ENCODE measurements around the gene C16orf90. TPM values are rescaled to one million over a fixed set of nuclear protein-coding genes. Genes with fewer than 3 reads are reported as not detected.

The C16orf90 gene
- total RNA-seq, 2 experiments from 2014 or later: not detected

DNA sequence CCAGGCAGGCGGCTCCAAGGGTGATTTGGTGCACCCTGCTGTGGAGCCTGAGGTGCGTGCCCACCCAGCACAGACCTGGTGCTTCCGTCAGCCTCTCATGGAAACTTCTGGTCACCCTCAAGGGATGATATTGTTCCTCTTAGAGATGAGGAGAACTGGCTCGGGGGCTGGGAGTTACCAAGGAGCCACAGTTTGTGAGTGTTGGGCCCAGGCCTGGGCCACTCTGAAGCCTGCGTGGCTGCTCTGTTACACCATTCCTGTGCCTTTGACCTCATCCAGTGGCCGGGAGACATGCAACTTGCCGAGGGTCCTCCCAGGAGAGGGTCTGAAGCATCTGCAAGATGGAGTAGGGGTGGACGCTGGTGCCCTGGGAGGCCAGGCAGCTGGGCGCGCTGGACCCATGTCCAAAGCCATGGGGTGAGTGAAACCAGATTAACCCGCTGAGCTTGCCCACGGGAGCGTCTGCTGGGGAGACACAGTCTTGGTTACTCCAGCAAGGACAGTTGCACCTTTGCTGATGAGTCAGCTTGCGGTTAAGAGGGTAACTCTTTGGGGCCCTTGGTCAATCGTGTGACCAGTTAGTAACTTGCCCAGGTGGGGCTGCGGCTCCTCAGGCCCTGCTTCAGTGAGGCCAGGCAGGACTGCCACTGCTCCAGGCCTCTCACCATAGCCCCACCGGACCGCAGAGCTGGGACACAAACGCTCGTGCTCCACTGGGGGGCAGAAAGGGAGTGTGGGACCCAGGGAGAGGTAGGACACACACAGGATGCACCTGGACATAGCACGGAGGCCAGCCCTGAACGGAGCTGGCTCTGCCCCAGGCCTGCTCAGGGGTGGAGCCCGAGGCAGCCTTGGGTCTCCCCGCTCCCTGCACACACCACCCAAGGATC is 7.5 kb downstream of the C16orf90 start:
- intact Hi-C loops (cut with micrococcal nuclease): no loop called here
- Mint-ChIP-seq H3K9me3 (no peaks in the 10 kb centered on the region), H3K4me3 (no peak overlapping the region), H3K27ac (no peak overlapping the region), H3K36me3 (ENCODE audit: low read depth) (peaks cover 16% of the 10 kb centered on the region), H3K4me1 (ENCODE audit: low read depth) (no peaks in the 10 kb centered on the region), H3K27me3 (ENCODE audit: low read depth) (no peaks in the 10 kb centered on the region)
- no peak for DNase-seq
- CTCF ChIA-PET: no interaction called here

GRCh38 chr16:3486506-3487215 is 8.6 kb downstream of the C16orf90 start:
- no peak for DNase-seq
- no peaks in the 10 kb centered on the region for H3K27me3 Mint-ChIP-seq (ENCODE audit: low read depth)
- H3K27ac Mint-ChIP-seq: no peak overlapping the region
- CTCF ChIA-PET: no interaction called here
- no peaks in the 10 kb centered on the region for H3K9me3 Mint-ChIP-seq
- no peak overlapping the region for H3K4me3 Mint-ChIP-seq
- intact Hi-C loops (cut with micrococcal nuclease): no loop called here
- H3K36me3 Mint-ChIP-seq (ENCODE audit: low read depth): peaks cover 21% of the 10 kb centered on the region
- no peaks in the 10 kb centered on the region for H3K4me1 Mint-ChIP-seq (ENCODE audit: low read depth)

GRCh38 chr16:3485821-3486505 is 9.3 kb downstream of the C16orf90 start:
- Mint-ChIP-seq H3K4me1 (ENCODE audit: low read depth) (no peaks in the 10 kb centered on the region), H3K36me3 (ENCODE audit: low read depth) (peaks cover 22% of the 10 kb centered on the region), H3K27me3 (ENCODE audit: low read depth) (no peaks in the 10 kb centered on the region), H3K4me3 (no peak overlapping the region), H3K9me3 (no peaks in the 10 kb centered on the region), H3K27ac (no peak overlapping the region)
- CTCF ChIA-PET: no interaction called here
- no peak for DNase-seq
- intact Hi-C loops (cut with micrococcal nuclease): no loop called here

- Mint-ChIP-seq H3K9me3 (no peaks in the 10 kb centered on the region), H3K27ac (no peak overlapping the region), H3K4me3 (no peak overlapping the region), H3K27me3 (ENCODE audit: low read depth) (no peaks in the 10 kb centered on the region), H3K4me1 (ENCODE audit: low read depth) (no peaks in the 10 kb centered on the region), H3K36me3 (ENCODE audit: low read depth) (peaks cover 24% of the 10 kb centered on the region)
- DNase-seq: no peak
- intact Hi-C loops (cut with micrococcal nuclease): no loop called here
- CTCF ChIA-PET: no interaction called here
Measured at GRCh38 chr16:3485097-3485745, 10.1 kb downstream of the C16orf90 start.

DNA sequence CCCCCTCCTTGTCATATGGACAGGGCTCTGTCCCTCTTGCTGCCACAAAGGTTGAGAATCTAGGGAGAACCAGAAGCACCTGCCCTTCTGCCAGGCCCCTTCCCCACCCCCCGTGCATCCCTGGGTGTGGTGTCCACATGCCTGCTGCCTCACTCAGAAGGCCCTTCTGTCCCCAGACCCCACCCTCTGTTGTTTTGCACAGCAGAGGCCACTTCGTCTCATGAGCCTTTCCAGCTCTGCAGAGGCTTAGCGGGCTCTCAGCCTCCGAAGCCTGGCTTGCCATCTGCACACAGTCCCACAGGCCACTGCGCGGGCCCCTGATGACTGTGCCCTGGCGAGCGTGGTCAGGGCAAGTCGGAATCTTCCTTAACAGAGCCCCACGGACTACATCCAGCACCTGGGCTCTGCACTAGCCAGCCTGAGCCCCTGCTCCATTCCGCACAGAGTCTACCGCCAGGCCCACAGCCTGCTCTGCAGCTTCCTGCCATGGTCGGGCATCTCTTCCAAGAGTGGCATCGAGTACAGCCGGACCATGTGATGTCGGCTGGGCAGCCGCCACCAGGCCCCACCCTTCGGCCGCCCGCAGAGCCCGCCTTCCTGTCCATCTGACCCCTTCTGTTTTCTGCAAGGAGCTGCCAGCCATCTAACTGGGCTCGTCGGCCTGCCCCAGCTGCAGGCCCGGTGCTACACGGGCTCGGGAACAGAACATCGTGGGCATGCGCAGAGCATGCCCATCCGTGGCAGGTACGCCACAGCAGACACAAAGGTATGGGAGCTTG is 10.8 kb downstream of the C16orf90 start:
- Mint-ChIP-seq H3K4me1 (ENCODE audit: low read depth) (peaks cover 2% of the 10 kb centered on the region), H3K4me3 (no peak overlapping the region), H3K36me3 (ENCODE audit: low read depth) (peaks cover 24% of the 10 kb centered on the region), H3K27me3 (ENCODE audit: low read depth) (no peaks in the 10 kb centered on the region), H3K27ac (no peak overlapping the region), H3K9me3 (no peaks in the 10 kb centered on the region)
- intact Hi-C loops (cut with micrococcal nuclease): no loop called here
- CTCF ChIA-PET: no interaction called here
- DNase-seq: no peak

DNA sequence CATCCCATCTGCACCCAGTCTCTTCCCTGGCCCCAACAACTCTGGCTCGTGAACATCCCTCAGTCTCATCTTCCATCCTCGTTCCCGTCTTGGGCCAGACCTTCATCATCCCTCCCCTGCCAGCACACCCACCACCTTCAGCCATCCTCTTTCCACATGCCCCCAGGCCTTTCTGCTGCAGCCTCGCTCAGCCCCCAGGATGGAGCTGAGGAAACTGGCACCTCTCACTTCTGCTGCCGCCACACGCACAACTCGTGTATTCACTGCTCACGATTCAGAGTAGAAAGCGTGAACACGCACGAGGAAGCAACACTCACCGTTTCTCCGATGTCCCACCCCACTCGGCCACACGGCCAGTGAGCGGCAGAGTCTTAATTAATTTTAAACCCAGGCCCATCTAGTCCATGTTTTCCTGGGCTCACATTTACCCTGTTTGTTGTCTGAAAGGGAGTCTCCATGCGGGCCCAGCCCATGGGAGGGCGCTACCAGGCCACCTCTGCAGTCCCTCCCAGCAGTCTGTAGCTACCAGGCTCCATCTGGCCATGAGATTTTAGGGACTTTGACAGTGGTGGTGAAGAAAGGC is 12.5 kb downstream of the C16orf90 start:
- H3K4me1 Mint-ChIP-seq (ENCODE audit: low read depth): peaks cover 3% of the 10 kb centered on the region
- DNase-seq: no peak
- intact Hi-C loops (cut with micrococcal nuclease): no loop called here
- no peaks in the 10 kb centered on the region for H3K27me3 Mint-ChIP-seq (ENCODE audit: low read depth)
- peaks cover 27% of the 10 kb centered on the region for H3K36me3 Mint-ChIP-seq (ENCODE audit: low read depth)
- no peaks in the 10 kb centered on the region for H3K9me3 Mint-ChIP-seq
- H3K4me3 Mint-ChIP-seq: no peak overlapping the region
- CTCF ChIA-PET: no interaction called here
- no peak overlapping the region for H3K27ac Mint-ChIP-seq

GRCh38 chr16:3481696-3482658 is 13.3 kb downstream of the C16orf90 start:
- no peak overlapping the region for H3K4me3 Mint-ChIP-seq
- DNase-seq: no peak
- intact Hi-C loops (cut with micrococcal nuclease): no loop called here
- CTCF ChIA-PET: no interaction called here
- no peaks in the 10 kb centered on the region for H3K9me3 Mint-ChIP-seq
- H3K36me3 Mint-ChIP-seq (ENCODE audit: low read depth): peaks cover 27% of the 10 kb centered on the region
- H3K27ac Mint-ChIP-seq: no peak overlapping the region
- peaks cover 3% of the 10 kb centered on the region for H3K4me1 Mint-ChIP-seq (ENCODE audit: low read depth)
- H3K27me3 Mint-ChIP-seq (ENCODE audit: low read depth): no peaks in the 10 kb centered on the region

- intact Hi-C loops (cut with micrococcal nuclease): no loop called here
- no peak for DNase-seq
- peaks cover 24% of the 10 kb centered on the region for H3K36me3 Mint-ChIP-seq (ENCODE audit: low read depth)
- no peaks in the 10 kb centered on the region for H3K9me3 Mint-ChIP-seq
- peaks cover 3% of the 10 kb centered on the region for H3K4me1 Mint-ChIP-seq (ENCODE audit: low read depth)
- H3K27me3 Mint-ChIP-seq (ENCODE audit: low read depth): no peaks in the 10 kb centered on the region
- no peak overlapping the region for H3K4me3 Mint-ChIP-seq
- H3K27ac Mint-ChIP-seq: no peak overlapping the region
- CTCF ChIA-PET: interaction anchor here (0.6 to 1.0 kb wide), 2 partner anchors 40 to 187 kb away, joined by 3 to 4 read pairs; no protein-coding TSS in a partner anchor
Measured at GRCh38 chr16:3480901-3481695, 14.2 kb downstream of the C16orf90 start.

DNA sequence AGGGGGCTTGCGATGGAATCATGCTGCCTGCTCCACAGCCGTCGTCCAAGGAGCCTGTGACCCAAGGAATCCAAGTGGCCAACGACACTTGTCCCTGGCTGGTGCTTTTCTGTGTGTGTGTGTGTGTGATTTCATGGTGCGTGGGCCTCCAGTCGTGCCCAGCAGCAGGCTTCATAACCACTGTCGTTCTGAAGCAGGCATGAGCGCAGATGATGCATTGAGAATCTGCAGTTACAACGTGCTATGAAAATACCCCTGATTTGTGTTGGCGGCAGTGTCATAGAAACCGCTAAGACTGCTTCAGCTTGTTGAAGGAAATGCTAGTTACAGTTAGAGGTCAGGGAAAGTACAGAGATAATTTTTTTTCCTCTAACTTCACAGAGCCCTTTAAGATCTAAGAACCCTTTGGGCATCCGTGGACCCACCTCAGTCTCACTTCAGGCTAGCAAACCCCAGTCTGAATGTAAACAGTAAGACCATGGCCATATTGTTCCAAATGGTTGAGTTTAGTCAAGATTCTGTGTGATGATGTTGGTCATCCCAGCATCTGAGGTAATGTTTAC is 15.6 kb downstream of the C16orf90 start:
- CTCF ChIA-PET: no interaction called here
- H3K27ac Mint-ChIP-seq: no peak overlapping the region

More for the DNA sequence above, 15.6 kb downstream of the C16orf90 start:
- Mint-ChIP-seq H3K4me3 (no peak overlapping the region), H3K9me3 (no peaks in the 10 kb centered on the region), H3K36me3 (ENCODE audit: low read depth) (peaks cover 22% of the 10 kb centered on the region), H3K27me3 (ENCODE audit: low read depth) (no peaks in the 10 kb centered on the region), H3K4me1 (ENCODE audit: low read depth) (peaks cover 3% of the 10 kb centered on the region)
- intact Hi-C loops (cut with micrococcal nuclease): no loop called here
- DNase-seq: no peak
